ENCODE results near the gene TMEM170A. TPM values are rescaled to one million over a fixed set of nuclear protein-coding genes. Genes with fewer than 3 reads are reported as not detected.

The TMEM170A gene
- total and polyA plus RNA-seq, 2 of the 13 experiments (the other 11 are each of a cell fraction or from before 2014, with no cell fraction given), result 35.7 to 39.7 TPM

- Histone ChIP-seq H3K36me3 (replicated peaks in 1 of 2; ENCODE audit: control insufficient read depth in 1 of 2, insufficient read depth in 2 of 2, low read length in 2 of 2) (no peaks in the 10 kb centered on the region), H3K4me3 (replicated peaks in 1 of 3; ENCODE audit: insufficient read depth in 1 of 3, low read depth in 2 of 3, low read length in 3 of 3) (peak overlapping the region; percentile 47 to 69 (median 50)), H3K27me3 (ENCODE audit: control insufficient read depth in 1 of 2, insufficient read depth in 2 of 2, low read length in 2 of 2) (peaks cover 0 to 26% of the 10 kb centered on the region in 2 experiments; a peak in 2 of 5 replicates), H3K4me1 (ENCODE audit: insufficient read depth, low read length) (peaks cover 39% of the 10 kb centered on the region), H3K27ac (ENCODE audit: extremely low read length, insufficient read depth, low read length) (no peak overlapping the region), H3K9me3 (ENCODE audit: low read length) (no peaks in the 10 kb centered on the region), H3K9ac (ENCODE audit: insufficient read depth, low read depth, low read length) (peak overlapping the region; percentile 50), H3K79me2 (ENCODE audit: insufficient read depth, low read length) (no peaks in the 10 kb centered on the region), H2AFZ (ENCODE audit: low read length) (peak overlapping the region; percentile 8), H3K4me2 (ENCODE audit: low read depth, low read length) (peak overlapping the region; percentile 97), H4K20me1 (ENCODE audit: insufficient read depth, low read length) (no peaks in the 10 kb centered on the region)
- POLR2A ChIA-PET, result interaction anchor here (0.7 to 1.0 kb wide), 2 partner anchors 9 to 22 kb away, joined by 3 read pairs; no protein-coding TSS in a partner anchor
- BruUV-seq (replicated peaks), result no TSS peak
- no peak for DNase-seq (ENCODE audit: low spot score)
- no peak for FAIRE-seq
- 6% methylated on average over 22 of the region's 26 CpGs for WGBS (ENCODE audit: low lambda C conversion rate)
- in situ Hi-C loops (cut with HindIII; ENCODE audit: extremely low pct_ligation_motif_present, low pct_unique_long_range_greater_than_20kb) (no loop called here), intact Hi-C loops (cut with micrococcal nuclease; ENCODE audit: unreplicated experiment) (no loop called here)
- peak; percentile 48 for ATAC-seq
- CTCF ChIA-PET (ENCODE audit: low intra/inter-chr PET ratio, low total read pairs), result no interaction called here
- no peak for TF ChIP-seq CREB1 (IDR thresholded peaks at IDR 0.05)
- no peak for TF ChIP-seq CREB1 (CRISPR knock-in tag; IDR thresholded peaks at IDR 0.05)
- TF ChIP-seq ZNF17 (CRISPR knock-in tag; IDR thresholded peaks at IDR 0.05), result no peak
- no peak for TF ChIP-seq ZSCAN29 (CRISPR knock-in tag; conservative IDR thresholded peaks at IDR 0.05)
- no peak for TF ChIP-seq ZBTB14 (CRISPR knock-in tag; IDR thresholded peaks at IDR 0.05)
- TF ChIP-seq TFDP1 (CRISPR knock-in tag; IDR thresholded peaks at IDR 0.05; ENCODE audit: borderline replicate concordance), result peak; percentile 41; the same call in 1 of the 2 replicates
- no peak for TF ChIP-seq ZBTB44 (CRISPR knock-in tag; IDR thresholded peaks at IDR 0.05)
- 0 out of 2 replicates have a peak, but pooled peaks have one; percentile 18 for TF ChIP-seq NRL (CRISPR knock-in tag; IDR thresholded peaks at IDR 0.05; ENCODE audit: borderline replicate concordance)
- TF ChIP-seq ZUFSP (CRISPR knock-in tag; IDR thresholded peaks at IDR 0.05; ENCODE audit: borderline replicate concordance), result 0 out of 2 replicates have a peak, but pooled peaks have one; percentile 21
- no peak for TF ChIP-seq KLF9 (CRISPR knock-in tag; IDR thresholded peaks at IDR 0.05; ENCODE audit: low read depth)
- no peak for TF ChIP-seq ZBTB38 (CRISPR knock-in tag; IDR thresholded peaks at IDR 0.05)
- no peak for TF ChIP-seq MTA1 (CRISPR knock-in tag; IDR thresholded peaks at IDR 0.05; ENCODE audit: borderline replicate concordance)
- TF ChIP-seq SCMH1 (CRISPR knock-in tag; IDR thresholded peaks at IDR 0.05; ENCODE audit: borderline replicate concordance), result no peak
- TF ChIP-seq ZNF235 (CRISPR knock-in tag; IDR thresholded peaks at IDR 0.05; ENCODE audit: borderline replicate concordance), result no peak
- TF ChIP-seq HNRNPLL (IDR thresholded peaks at IDR 0.05; ENCODE audit: low read depth, low read length, poor library complexity, severe bottlenecking), result peak; percentile 7
- TF ChIP-seq ZNF678 (CRISPR knock-in tag; IDR thresholded peaks at IDR 0.05), result no peak
Observed at GRCh38 chr16:75494661-75495075, 30.2 kb upstream of the TMEM170A start.
